HepG2 (cell line): Measurements from ENCODE around the gene KLHL40.

ENCODE experiments used
- CTCF ChIP-seq: sonication (generic); formaldehyde crosslinking; IDR thresholded peaks from 2 replicates; pipeline ENCODE4 v1.5.0; 2020; ENCODE audit warnings: mild to moderate bottlenecking, missing genetic modification reagents, moderate library complexity
- EZH2 ChIP-seq: conservative IDR thresholded peaks from 2 replicates; pipeline ENCODE4 v1.6.1; 2012; ENCODE audit warnings: mild to moderate bottlenecking, low read depth, low read length, moderate library complexity
- FOSL2 ChIP-seq: sonication (generic); formaldehyde crosslinking; IDR thresholded peaks from 2 replicates; pipeline ENCODE4 v1.4.0; 2020; ENCODE audit warnings: missing genetic modification reagents
- FOXM1 ChIP-seq: sonication (generic); formaldehyde crosslinking; IDR thresholded peaks from 2 replicates; pipeline ENCODE4 v1.5.0; 2020; ENCODE audit warnings: missing genetic modification reagents
- IRF9 ChIP-seq: sonication (generic); formaldehyde crosslinking; IDR thresholded peaks from 2 replicates; pipeline ENCODE4 v1.8.0; 2022; ENCODE audit warnings: missing genetic modification reagents, mild to moderate bottlenecking, borderline replicate concordance
- RAD21 ChIP-seq: fragments of 450-650 bp; formaldehyde crosslinking; IDR thresholded peaks from 2 replicates; pipeline ENCODE4 v1.5.0; 2020; ENCODE audit warnings: mild to moderate bottlenecking
- RNF2 ChIP-seq: fragments of 450-650 bp; conservative IDR thresholded peaks from 2 replicates; pipeline ENCODE4 v1.6.1; 2016; ENCODE audit warnings: low read depth
- SATB2 ChIP-seq: sonication (generic); formaldehyde crosslinking; IDR thresholded peaks from 2 replicates; pipeline ENCODE4 v1.5.0; 2020; ENCODE audit warnings: missing genetic modification reagents
- SRSF1 ChIP-seq: fragments of 200-400 bp; formaldehyde crosslinking; optimal IDR thresholded peaks from 2 replicates; pipeline ENCODE3; 2017; ENCODE audit warnings: mild to moderate bottlenecking, low read depth, low read length, moderate library complexity
- ZBTB44 ChIP-seq: sonication (generic); formaldehyde crosslinking; IDR thresholded peaks from 2 replicates; pipeline ENCODE4 v1.4.0; 2020; ENCODE audit warnings: missing genetic modification reagents
- ZNF274 ChIP-seq: sonication (generic); formaldehyde crosslinking; IDR thresholded peaks from 2 replicates; pipeline ENCODE4 v1.5.1; 2020; ENCODE audit warnings: mild to moderate bottlenecking, missing genetic modification reagents
- ZNF616 ChIP-seq: sonication (generic); formaldehyde crosslinking; IDR thresholded peaks from 2 replicates; pipeline ENCODE4 v1.5.0; 2020; ENCODE audit warnings: low read depth, mild to moderate bottlenecking, missing genetic modification reagents
- ZNF776 ChIP-seq: sonication (generic); formaldehyde crosslinking; IDR thresholded peaks from 2 replicates; pipeline ENCODE4 v1.4.0; 2020; ENCODE audit warnings: mild to moderate bottlenecking, missing genetic modification reagents
- TF ChIP-seq, protein P1 (sequence below): IDR thresholded peaks from 2 replicates; pipeline ENCODE4 v1.6.1; 2016; ENCODE audit warnings: missing genetic modification reagents, missing compliant biosample characterization

DNA sequence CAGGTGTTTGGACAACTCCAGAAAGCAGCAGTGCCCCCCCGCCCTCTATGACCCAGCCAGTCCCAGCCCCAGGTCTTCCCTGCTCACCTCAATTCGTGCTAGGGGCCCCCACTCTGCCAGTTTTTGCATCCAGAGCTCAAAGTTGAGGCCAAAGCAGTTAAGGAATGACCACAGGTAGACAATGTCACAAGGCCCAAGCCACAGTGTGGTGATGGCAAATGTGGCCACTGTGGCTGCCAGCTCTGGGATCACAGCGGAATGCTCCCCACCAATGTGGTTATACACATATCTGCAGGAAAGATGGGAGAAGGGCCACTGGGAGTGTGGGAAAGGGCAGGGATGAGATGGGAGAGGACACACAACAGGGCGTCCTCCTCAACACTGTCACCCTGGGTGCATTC lies 8.2 kb downstream of the KLHL40 start:
- TF ChIP-seq SATB2 (CRISPR knock-in tag) = no peak
- TF ChIP-seq FOXM1 (CRISPR knock-in tag) = no peak
- TF ChIP-seq FOSL2 = no peak
- TF ChIP-seq ZNF616 = no peak
- TF ChIP-seq RNF2 = no peak
- TF ChIP-seq ZNF274 (CRISPR knock-in tag) = no peak
- TF ChIP-seq, protein P1, sequence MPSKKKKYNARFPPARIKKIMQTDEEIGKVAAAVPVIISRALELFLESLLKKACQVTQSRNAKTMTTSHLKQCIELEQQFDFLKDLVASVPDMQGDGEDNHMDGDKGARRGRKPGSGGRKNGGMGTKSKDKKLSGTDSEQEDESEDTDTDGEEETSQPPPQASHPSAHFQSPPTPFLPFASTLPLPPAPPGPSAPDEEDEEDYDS = no peak
- TF ChIP-seq EZH2 = no peak
- TF ChIP-seq ZNF776 (CRISPR knock-in tag) = no peak
- TF ChIP-seq RAD21 = no peak
- no peak for TF ChIP-seq CTCF (CRISPR knock-in tag)
- no peak for TF ChIP-seq IRF9 (CRISPR knock-in tag)
- TF ChIP-seq SRSF1 = no peak
- TF ChIP-seq ZBTB44 (CRISPR knock-in tag) = no peak
